Measurements from ENCODE around the gene ZSWIM9.
"Not testable (repeated sequence)": the region's sequence is repeated elsewhere in the genome, so short reads cannot be mapped to it uniquely, and the experiment has no call there.

The ZSWIM9 gene

GRCh38 chr19:48216933-48217332, 46.5 kb downstream of the ZSWIM9 start:
- no peaks in the 10 kb centered on the region for H3K4me1 Mint-ChIP-seq
- CTCF ChIA-PET, result interaction anchor here (0.8 kb wide), 1 partner anchor 18 kb away, joined by 3 read pairs; no protein-coding TSS in a partner anchor
- no peak overlapping the region for H3K4me3 Mint-ChIP-seq
- H3K27ac Mint-ChIP-seq, result no peak overlapping the region
- no peak for DNase-seq
- H3K9me3 Mint-ChIP-seq, result no peaks in the 10 kb centered on the region
- H3K27me3 Mint-ChIP-seq, result no peaks in the 10 kb centered on the region
- peaks cover 61% of the 10 kb centered on the region for H3K36me3 Mint-ChIP-seq

GRCh38 chr19:48218997-48219396, 48.5 kb downstream of the ZSWIM9 start:
- H3K4me1 Mint-ChIP-seq, result no peaks in the 10 kb centered on the region
- no peak for DNase-seq
- CTCF ChIA-PET, result interaction anchor here (0.9 to 2.2 kb wide), 3 partner anchors 15 to 95 kb away, joined by 3 to 7 read pairs (median 5); no protein-coding TSS in a partner anchor
- H3K36me3 Mint-ChIP-seq, result peaks cover 64% of the 10 kb centered on the region
- no peak overlapping the region for H3K27ac Mint-ChIP-seq
- H3K9me3 Mint-ChIP-seq, result no peaks in the 10 kb centered on the region
- no peaks in the 10 kb centered on the region for H3K27me3 Mint-ChIP-seq
- no peak overlapping the region for H3K4me3 Mint-ChIP-seq

- DNase-seq, H3K27me3 Mint-ChIP-seq, H3K9me3 Mint-ChIP-seq, H3K27ac Mint-ChIP-seq, H3K4me1 Mint-ChIP-seq, H3K4me3 Mint-ChIP-seq: not testable (repeated sequence)
- CTCF ChIA-PET, result interaction anchor here (2.2 kb wide), 1 partner anchor 17 kb away, joined by 7 read pairs; no protein-coding TSS in a partner anchor
- H3K36me3 Mint-ChIP-seq, result peaks cover 56% of the 10 kb centered on the region
Observed at GRCh38 chr19:48220784-48221183, 50.3 kb downstream of the ZSWIM9 start.

- CTCF ChIA-PET, result no interaction called here
- H3K4me3 Mint-ChIP-seq, result no peak overlapping the region
- no peak overlapping the region for H3K27ac Mint-ChIP-seq
- H3K36me3 Mint-ChIP-seq, result peaks cover 53% of the 10 kb centered on the region
- DNase-seq, result no peak
- no peaks in the 10 kb centered on the region for H3K9me3 Mint-ChIP-seq
- no peaks in the 10 kb centered on the region for H3K4me1 Mint-ChIP-seq
- no peaks in the 10 kb centered on the region for H3K27me3 Mint-ChIP-seq
Observed at GRCh38 chr19:48221628-48222027, 51.1 kb downstream of the ZSWIM9 start.

- H3K27ac Mint-ChIP-seq, result peak overlapping the region; percentile 34
- CTCF ChIA-PET, result interaction anchor here (1.4 kb wide), 1 partner anchor 30 kb away, joined by 5 read pairs; no protein-coding TSS in a partner anchor
- no peaks in the 10 kb centered on the region for H3K27me3 Mint-ChIP-seq
- H3K36me3 Mint-ChIP-seq, result peaks cover 73% of the 10 kb centered on the region
- no peak overlapping the region for H3K4me3 Mint-ChIP-seq
- DNase-seq, result peak; percentile 45
- peaks cover 19% of the 10 kb centered on the region for H3K4me1 Mint-ChIP-seq
- H3K9me3 Mint-ChIP-seq, result no peaks in the 10 kb centered on the region
Observed at GRCh38 chr19:48230555-48231129, 60.2 kb downstream of the ZSWIM9 start.

GRCh38 chr19:48237057-48237456, 66.6 kb downstream of the ZSWIM9 start:
- H3K9me3 Mint-ChIP-seq, result no peaks in the 10 kb centered on the region
- H3K27me3 Mint-ChIP-seq, result no peaks in the 10 kb centered on the region
- peaks cover 74% of the 10 kb centered on the region for H3K36me3 Mint-ChIP-seq
- CTCF ChIA-PET, result no interaction called here
- no peak overlapping the region for H3K4me3 Mint-ChIP-seq
- DNase-seq, result no peak
- peak overlapping the region; percentile 17 for H3K27ac Mint-ChIP-seq
- peaks cover 18% of the 10 kb centered on the region for H3K4me1 Mint-ChIP-seq

GRCh38 chr19:48239120-48239519, 68.6 kb downstream of the ZSWIM9 start:
- CTCF ChIA-PET, result no interaction called here
- DNase-seq, result no peak
- peaks cover 66% of the 10 kb centered on the region for H3K36me3 Mint-ChIP-seq
- H3K27ac Mint-ChIP-seq, result no peak overlapping the region
- H3K4me1 Mint-ChIP-seq, result peaks cover 24% of the 10 kb centered on the region
- no peaks in the 10 kb centered on the region for H3K9me3 Mint-ChIP-seq
- H3K4me3 Mint-ChIP-seq, result no peak overlapping the region
- H3K27me3 Mint-ChIP-seq, result no peaks in the 10 kb centered on the region

- no peak overlapping the region for H3K27ac Mint-ChIP-seq
- CTCF ChIA-PET, result no interaction called here
- H3K27me3 Mint-ChIP-seq, result no peaks in the 10 kb centered on the region
- DNase-seq, result no peak
- H3K36me3 Mint-ChIP-seq, result peaks cover 66% of the 10 kb centered on the region
- no peaks in the 10 kb centered on the region for H3K9me3 Mint-ChIP-seq
- no peak overlapping the region for H3K4me3 Mint-ChIP-seq
- H3K4me1 Mint-ChIP-seq, result peaks cover 29% of the 10 kb centered on the region
Observed at GRCh38 chr19:48239582-48240141, 69.2 kb downstream of the ZSWIM9 start.

GRCh38 chr19:48241771-48242170, 71.3 kb downstream of the ZSWIM9 start:
- Mint-ChIP-seq H3K27ac (peak overlapping the region; percentile 21), H3K36me3 (peaks cover 69% of the 10 kb centered on the region), H3K4me1 (peaks cover 48% of the 10 kb centered on the region)
- H3K27me3 Mint-ChIP-seq, CTCF ChIA-PET, H3K9me3 Mint-ChIP-seq, H3K4me3 Mint-ChIP-seq, DNase-seq: not testable (repeated sequence)

- Mint-ChIP-seq H3K27me3 (no peaks in the 10 kb centered on the region), H3K4me1 (peaks cover 58% of the 10 kb centered on the region), H3K27ac (peak overlapping the region; percentile 85), H3K4me3 (peak overlapping the region; percentile 61), H3K9me3 (no peaks in the 10 kb centered on the region), H3K36me3 (peaks cover 71% of the 10 kb centered on the region)
- DNase-seq, result peak; percentile 45
- CTCF ChIA-PET, result interaction anchor here (1.8 kb wide), 1 partner anchor 16 kb away, joined by 6 read pairs; no protein-coding TSS in a partner anchor
Observed at GRCh38 chr19:48244281-48244680, 73.8 kb downstream of the ZSWIM9 start.

GRCh38 chr19:48246101-48246500, 75.6 kb downstream of the ZSWIM9 start:
- peaks cover 67% of the 10 kb centered on the region for H3K36me3 Mint-ChIP-seq
- H3K4me3 Mint-ChIP-seq, result peak overlapping the region; percentile 27
- no peak for DNase-seq
- no peaks in the 10 kb centered on the region for H3K9me3 Mint-ChIP-seq
- CTCF ChIA-PET, result no interaction called here
- peaks cover 68% of the 10 kb centered on the region for H3K4me1 Mint-ChIP-seq
- no peaks in the 10 kb centered on the region for H3K27me3 Mint-ChIP-seq
- H3K27ac Mint-ChIP-seq, result peak overlapping the region; percentile 22

- Mint-ChIP-seq H3K27me3 (no peaks in the 10 kb centered on the region), H3K4me3 (peak overlapping the region; percentile 10), H3K36me3 (peaks cover 69% of the 10 kb centered on the region), H3K4me1 (peaks cover 70% of the 10 kb centered on the region), H3K9me3 (no peaks in the 10 kb centered on the region), H3K27ac (no peak overlapping the region)
- DNase-seq, result no peak
- CTCF ChIA-PET, result no interaction called here
Observed at GRCh38 chr19:48247212-48247611, 76.7 kb downstream of the ZSWIM9 start.

Measured in activated naive CD4-positive, alpha-beta T cell treated with anti-CD3 and anti-CD28 coated beads, Interleukin-2, amount 10 ng/mL, durations not matched to agents 7 days and 5 days (primary cell).